GM23248 (cell line): ENCODE measurements around the gene SPDYA.

ENCODE experiments used
- EZH2 ChIP-seq: fragments of 200-600 bp; sonication (generic); IDR thresholded peaks from 2 replicates; pipeline ENCODE4 v1.6.1; 2018; ENCODE audit warnings: antibody characterized with exemption, mild to moderate bottlenecking; ENCODE audit not compliant: insufficient read depth, poor library complexity, severe bottlenecking
- EZH2phosphoT487 ChIP-seq: fragments of 200-600 bp; sonication (generic); IDR thresholded peaks from 2 replicates; pipeline ENCODE4 v1.6.1; 2018; ENCODE audit warnings: antibody characterized with exemption, moderate library complexity, mild to moderate bottlenecking, low read depth; ENCODE audit not compliant: insufficient read depth

DNA sequence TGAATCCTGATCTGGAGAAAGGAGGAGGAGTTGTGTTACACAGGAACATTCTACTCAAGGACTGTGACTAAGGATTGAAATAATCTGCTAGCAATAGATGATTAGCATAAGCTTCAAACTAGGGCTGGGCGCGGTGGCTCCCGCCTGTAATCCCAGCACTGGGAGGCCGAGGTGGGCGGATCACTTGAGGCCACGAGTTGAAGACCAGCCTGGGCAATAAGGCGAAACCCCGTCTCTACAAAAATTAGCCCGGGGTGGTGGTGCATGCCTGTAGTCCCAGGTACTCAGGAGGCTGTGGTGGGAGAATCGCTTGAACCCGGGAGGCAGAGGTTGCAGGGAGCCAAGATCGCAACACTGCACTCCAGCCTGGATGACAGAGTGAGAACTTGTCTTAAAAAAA lies 58.0 kb downstream of the SPDYA start:
- TF ChIP-seq EZH2 (no peak), EZH2phosphoT487 (no peak)
